MCF 10A (cell line): Measurements from ENCODE around the gene CCDC183. TPM values are rescaled to one million over a fixed set of nuclear protein-coding genes. Genes with fewer than 3 reads are reported as not detected.
A peak's percentile ranks its signal among the peaks of the same experiment; 100 is the strongest.

Experiments
- BruUV-seq: library from RNA; stranded (reverse); fragments of 400-500 nt; replicated peaks from 2 replicates; lab custom pipeline; 2021; lab: Mats Ljungman, UMichigan
- CTCF ChIA-PET: fragments of 300-600 bp; sonication (Branson Sonifier 250); formaldehyde crosslinking; extraction: SDS; loops from one replicate; lab custom pipeline; 2021; ENCODE audit warnings: antibody characterized with exemption, inconsistent platforms; lab: Yijun Ruan, JAX
- POLR2A ChIA-PET: fragments of 300-600, 350-650 bp; sonication (Branson Sonifier 250); formaldehyde crosslinking; extraction: SDS; loops from one replicate; lab custom pipeline; 2020; ENCODE audit warnings: antibody characterized with exemption, inconsistent platforms; lab: Yijun Ruan, JAX
- DNase-seq: peaks from one replicate; pipeline ENCODE4 v3.0.0-alpha.2; 2018; ENCODE audit not compliant: unreplicated experiment
- H3K27ac Mint-ChIP-seq: one replicate; pipeline ENCODE4 v1.8.0; 2022; ENCODE audit warnings: mild to moderate bottlenecking, low read depth, mixed read lengths; ENCODE audit not compliant: unreplicated experiment
- H3K27me3 Mint-ChIP-seq: one replicate; pipeline ENCODE4 v1.8.0; 2022; ENCODE audit warnings: mixed read lengths; ENCODE audit not compliant: insufficient read depth, unreplicated experiment
- H3K36me3 Mint-ChIP-seq: one replicate; pipeline ENCODE4 v1.8.0; 2022; ENCODE audit warnings: mild to moderate bottlenecking, moderate library complexity, mixed read lengths; ENCODE audit not compliant: insufficient read depth, unreplicated experiment
- H3K4me1 Mint-ChIP-seq: one replicate; pipeline ENCODE4 v1.8.0; 2022; ENCODE audit warnings: mixed read lengths; ENCODE audit not compliant: insufficient read depth, unreplicated experiment
- H3K4me3 Mint-ChIP-seq: one replicate; pipeline ENCODE4 v1.8.0; 2022; ENCODE audit warnings: mild to moderate bottlenecking, moderate library complexity, mixed read lengths; ENCODE audit not compliant: unreplicated experiment
- H3K9me3 Mint-ChIP-seq: one replicate; pipeline ENCODE4 v1.8.0; 2022; ENCODE audit warnings: mixed read lengths; ENCODE audit not compliant: unreplicated experiment
- intact Hi-C: fragments of 100-400 bp; cut with micrococcal nuclease; formaldehyde crosslinking; loops from 2 replicates; pipeline ENCODE4 v1.14.1; 2022
- total RNA-seq: library from RNA; stranded (reverse); gene quantifications from 2 replicates; pipeline ENCODE4 v1.2.3, GENCODE V29; 2022
- TF ChIP-seq, protein P1 (sequence below): fragments of 200-600 bp; IDR thresholded peaks from one replicate; pipeline ENCODE4 v1.8.0; 2022; ENCODE audit warnings: antibody characterized with exemption, mild to moderate bottlenecking; ENCODE audit not compliant: unreplicated experiment

The CCDC183 gene
- total RNA-seq, 1 experiment from 2014 or later, result 0.26 TPM

DNA sequence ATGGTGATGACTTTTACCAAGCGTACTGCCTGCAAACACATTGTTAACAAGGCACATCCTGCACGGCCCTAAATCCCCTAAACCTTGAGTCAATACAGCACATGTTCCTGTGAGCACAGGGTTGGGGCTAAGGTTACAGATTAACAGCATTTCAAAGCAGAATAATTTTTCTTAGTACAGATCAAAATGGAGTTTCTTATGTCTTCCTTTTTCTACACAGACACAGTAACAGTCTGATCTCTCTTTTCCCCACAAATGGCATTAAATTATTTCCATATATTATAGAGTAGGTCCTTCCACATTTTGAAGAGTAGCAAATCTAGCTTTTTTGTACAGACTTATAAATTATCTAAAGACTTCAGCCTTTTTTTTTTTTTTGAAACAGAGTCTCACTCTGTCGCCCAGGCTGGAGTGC is 6.6 kb upstream of the CCDC183 start:
- POLR2A ChIA-PET, result interaction anchor here (5.0 kb wide), 1 partner anchor 19 kb away, joined by 33 read pairs; the partner anchor contains the start of gene RABL6
- peaks cover 18% of the 10 kb centered on the region for H3K36me3 Mint-ChIP-seq
- CTCF ChIA-PET, result interaction anchor here (0.9 to 3.5 kb wide), 2 partner anchors 246 to 257 kb away, joined by 3 to 24 read pairs; no protein-coding TSS in a partner anchor
- H3K9me3 Mint-ChIP-seq, result no peaks in the 10 kb centered on the region
- TF ChIP-seq, protein P1, sequence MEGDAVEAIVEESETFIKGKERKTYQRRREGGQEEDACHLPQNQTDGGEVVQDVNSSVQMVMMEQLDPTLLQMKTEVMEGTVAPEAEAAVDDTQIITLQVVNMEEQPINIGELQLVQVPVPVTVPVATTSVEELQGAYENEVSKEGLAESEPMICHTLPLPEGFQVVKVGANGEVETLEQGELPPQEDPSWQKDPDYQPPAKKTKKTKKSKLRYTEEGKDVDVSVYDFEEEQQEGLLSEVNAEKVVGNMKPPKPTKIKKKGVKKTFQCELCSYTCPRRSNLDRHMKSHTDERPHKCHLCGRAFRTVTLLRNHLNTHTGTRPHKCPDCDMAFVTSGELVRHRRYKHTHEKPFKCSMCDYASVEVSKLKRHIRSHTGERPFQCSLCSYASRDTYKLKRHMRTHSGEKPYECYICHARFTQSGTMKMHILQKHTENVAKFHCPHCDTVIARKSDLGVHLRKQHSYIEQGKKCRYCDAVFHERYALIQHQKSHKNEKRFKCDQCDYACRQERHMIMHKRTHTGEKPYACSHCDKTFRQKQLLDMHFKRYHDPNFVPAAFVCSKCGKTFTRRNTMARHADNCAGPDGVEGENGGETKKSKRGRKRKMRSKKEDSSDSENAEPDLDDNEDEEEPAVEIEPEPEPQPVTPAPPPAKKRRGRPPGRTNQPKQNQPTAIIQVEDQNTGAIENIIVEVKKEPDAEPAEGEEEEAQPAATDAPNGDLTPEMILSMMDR, result no peak
- peaks cover 5% of the 10 kb centered on the region for H3K4me1 Mint-ChIP-seq
- BruUV-seq, result no TSS peak
- H3K27me3 Mint-ChIP-seq, result no peaks in the 10 kb centered on the region
- no peak overlapping the region for H3K4me3 Mint-ChIP-seq
- no peak for DNase-seq
- no peak overlapping the region for H3K27ac Mint-ChIP-seq
- intact Hi-C loops, result no loop called here

DNA sequence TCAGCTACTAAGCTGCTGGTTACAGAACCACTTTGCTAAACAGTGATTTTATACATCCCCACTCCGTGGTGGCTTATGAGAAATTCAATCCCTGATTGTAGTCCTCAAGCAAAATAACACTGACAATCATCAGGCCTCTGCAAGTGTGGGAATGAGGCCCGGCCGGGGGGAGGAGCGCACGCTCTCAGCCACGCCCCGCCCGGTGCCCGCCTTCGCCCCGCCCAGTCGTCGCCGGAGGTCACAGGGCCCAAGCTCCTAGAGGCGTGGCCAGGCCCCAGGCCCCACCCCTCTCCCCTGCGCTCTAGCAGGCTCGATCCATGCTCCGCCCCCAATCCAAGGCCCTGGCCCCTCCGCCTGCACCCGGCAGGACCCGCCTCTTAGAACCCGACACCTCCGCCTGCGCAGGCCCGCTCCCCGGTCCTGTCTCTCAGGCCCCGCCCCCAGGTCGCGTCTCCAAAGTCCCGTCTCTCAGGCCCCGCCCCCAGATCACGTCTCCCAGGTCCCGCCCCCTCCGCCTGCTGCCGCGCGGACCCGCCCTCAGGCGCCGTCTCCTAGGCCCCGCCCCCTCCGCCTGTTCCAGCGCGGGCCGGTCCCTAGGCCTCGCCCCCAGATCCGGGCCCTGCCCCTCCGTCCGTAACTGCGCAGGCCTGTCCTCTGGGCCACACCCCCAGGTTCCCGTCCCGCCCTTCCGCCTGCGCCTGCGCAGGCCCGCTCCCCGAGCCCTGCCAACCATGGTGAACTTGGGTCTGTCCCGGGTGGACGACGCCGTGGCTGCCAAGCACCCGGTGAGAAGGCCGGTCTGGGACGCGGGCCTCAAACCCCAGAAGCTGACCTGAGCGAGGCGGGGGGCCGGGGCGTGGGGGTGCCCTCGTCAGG is 5.3 kb upstream of the CCDC183 start, which contains the start of gene TMEM141:
TSS of gene TMEM141 (plus strand) at position 705 of the 876 bp plus-strand sequence. CDS start at position 732, 27 bp downstream.
- intact Hi-C loops, result no loop called here
- H3K27ac Mint-ChIP-seq, result peak within 1 kb of the TSS; percentile 94
- H3K27me3 Mint-ChIP-seq, result no peaks in the 10 kb centered on the region
- peak within 1 kb of the TSS; percentile 81 for H3K4me3 Mint-ChIP-seq
- H3K9me3 Mint-ChIP-seq, result no peaks in the 10 kb centered on the region
- peak; percentile 99 for DNase-seq
- H3K36me3 Mint-ChIP-seq, result peaks cover 22% of the 10 kb centered on the region
- BruUV-seq, result no TSS peak
- H3K4me1 Mint-ChIP-seq, result peaks cover 5% of the 10 kb centered on the region
- ChIA-PET POLR2A (interaction anchor here (0.6 to 5.0 kb wide), 13 partner anchors 9 to 831 kb away, joined by 3 to 33 read pairs (median 4); partner anchors contain the start of genes CLIC3, EDF1, MAN1B1 and RABL6), CTCF (interaction anchor here (0.7 to 0.9 kb wide), 3 partner anchors 25 to 297 kb away, joined by 3 to 6 read pairs (median 5); no protein-coding TSS in a partner anchor)
- TF ChIP-seq, protein P1, result no peak

DNA sequence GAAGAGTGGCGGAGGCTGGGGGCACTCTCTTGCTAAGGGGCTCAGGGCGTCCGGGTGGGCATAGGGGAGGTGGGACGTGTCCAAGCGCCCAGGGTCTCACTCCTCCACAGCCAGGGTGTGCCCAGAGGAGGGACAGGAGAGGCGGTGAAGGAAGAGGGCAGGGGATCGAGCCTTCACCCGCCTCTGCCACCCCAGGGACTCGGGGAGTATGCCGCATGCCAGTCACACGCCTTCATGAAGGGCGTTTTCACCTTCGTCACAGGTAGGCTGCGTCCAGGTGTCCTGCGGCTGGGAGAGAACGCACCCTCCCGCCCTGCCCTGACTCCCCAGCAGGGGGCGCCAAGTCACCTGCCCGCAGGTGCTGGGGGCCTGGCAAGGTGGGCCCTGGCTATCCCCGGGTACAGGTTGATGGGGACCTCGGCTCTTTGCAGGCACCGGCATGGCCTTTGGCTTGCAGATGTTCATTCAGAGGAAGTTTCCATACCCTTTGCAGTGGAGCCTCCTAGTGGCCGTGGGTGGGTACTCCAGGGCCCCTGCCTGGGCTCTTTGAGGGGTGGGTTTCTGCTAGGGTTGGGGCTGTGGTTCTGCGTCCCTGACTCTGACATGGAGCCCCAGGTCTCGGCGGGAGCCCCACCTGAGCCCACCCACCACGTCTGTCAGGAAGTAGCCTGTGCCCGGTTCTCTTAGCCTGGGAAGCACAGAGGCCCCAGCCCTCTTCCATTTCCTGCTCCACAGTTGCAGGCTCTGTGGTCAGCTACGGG is 4.4 kb upstream of the CCDC183 start:
- Mint-ChIP-seq H3K4me1 (peaks cover 5% of the 10 kb centered on the region), H3K36me3 (peaks cover 22% of the 10 kb centered on the region), H3K27me3 (no peaks in the 10 kb centered on the region), H3K27ac (peak overlapping the region; percentile 94), H3K9me3 (no peaks in the 10 kb centered on the region), H3K4me3 (peak overlapping the region; percentile 81)
- intact Hi-C loops, result no loop called here
- BruUV-seq, result no TSS peak
- ChIA-PET POLR2A (interaction anchor here (1.4 to 5.0 kb wide), 4 partner anchors 10 to 95 kb away, joined by 3 to 33 read pairs (median 10); partner anchors contain the start of genes RABL6 and TRAF2), CTCF (interaction anchor here (0.6 to 1.5 kb wide), 13 partner anchors 11 to 604 kb away, joined by 3 to 12 read pairs (median 4); partner anchors contain the start of gene C8G)
- peak; percentile 77 for DNase-seq
- TF ChIP-seq, protein P1, result peak; percentile 100
